IPS-15b (cell line): ENCODE data around the gene MYL5.
"Not testable (repeated sequence)": the region's sequence is repeated elsewhere in the genome, so short reads cannot be mapped to it uniquely, and the experiment has no call there.

Experiments used
- H3K27me3 ChIP-seq: one replicate; pipeline ENCODE4 v1.6.1; 2013; ENCODE audit warnings: low read length; ENCODE audit not compliant: control insufficient read depth, insufficient read depth
- H3K36me3 ChIP-seq: one replicate; pipeline ENCODE4 v1.6.1; 2013; ENCODE audit warnings: low read length; ENCODE audit not compliant: control insufficient read depth, insufficient read depth
- H3K4me1 ChIP-seq: one replicate; pipeline ENCODE4 v1.6.1; 2013; ENCODE audit warnings: mild to moderate bottlenecking, low read length; ENCODE audit not compliant: control insufficient read depth, insufficient read depth
- H3K4me3 ChIP-seq: one replicate; pipeline ENCODE4 v1.5.1; 2013; ENCODE audit warnings: low read depth, low read length
- H3K9ac ChIP-seq: one replicate; pipeline ENCODE4 v1.6.1; 2013; ENCODE audit warnings: low read depth, mild to moderate bottlenecking, low read length
- H3K9me3 ChIP-seq: one replicate; pipeline ENCODE4 v1.6.1; 2013; ENCODE audit warnings: mild to moderate bottlenecking, low read length; ENCODE audit not compliant: control insufficient read depth, insufficient read depth

MYL5 gene

DNA sequence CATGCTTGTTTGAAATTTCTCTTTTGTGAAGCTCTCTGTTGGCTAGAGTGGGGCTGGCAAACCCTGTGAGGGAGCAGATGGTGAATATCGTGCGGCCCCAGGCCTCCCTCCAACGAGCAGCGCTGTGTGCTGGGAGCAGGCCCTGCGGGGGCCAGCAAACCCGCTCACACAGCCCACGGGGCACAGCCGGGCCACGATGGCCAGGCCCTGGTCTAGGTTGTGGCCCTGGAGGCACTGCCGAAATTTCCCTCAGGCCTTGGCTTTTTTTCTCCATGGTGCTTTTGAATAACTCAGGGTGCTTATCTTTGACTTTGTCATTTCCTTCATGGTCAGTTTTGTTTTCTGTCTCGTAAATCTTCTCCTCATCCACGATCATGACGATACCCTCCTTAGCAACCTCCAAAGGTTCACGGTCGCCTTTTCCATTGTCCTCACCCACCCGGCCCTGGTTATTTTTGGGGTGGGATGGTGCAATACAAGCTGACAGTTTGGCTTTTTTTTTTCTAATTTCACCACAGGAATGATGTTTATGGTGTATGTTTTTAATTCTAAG, 52.0 kb downstream of the MYL5 start:
- Histone ChIP-seq H3K9ac (no peak overlapping the region), H3K36me3 (peaks cover 14% of the 10 kb centered on the region), H3K4me1 (no peaks in the 10 kb centered on the region), H3K27me3 (no peaks in the 10 kb centered on the region), H3K9me3 (no peaks in the 10 kb centered on the region), H3K4me3 (no peak overlapping the region)

DNA sequence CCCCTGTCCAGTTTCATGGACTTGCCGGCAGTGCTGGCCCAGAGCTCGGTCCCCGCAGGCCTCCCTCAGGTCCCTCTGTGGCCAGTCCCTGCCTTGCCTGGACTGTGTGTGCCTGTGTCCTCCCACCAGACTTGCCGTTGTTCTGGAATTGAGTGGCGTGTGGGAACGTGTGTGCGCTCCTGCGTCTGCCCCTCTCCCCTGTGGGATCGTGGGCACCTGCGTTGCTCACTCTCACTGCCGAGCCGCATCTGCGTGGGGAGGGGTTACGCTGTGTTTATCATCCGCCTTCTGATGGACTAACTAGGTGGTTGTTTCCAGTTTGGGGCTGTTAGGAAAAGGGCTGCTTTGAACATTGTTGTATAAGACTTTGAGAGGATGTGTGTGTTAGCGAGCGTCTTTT, 52.5 kb downstream of the MYL5 start:
- H3K9me3 ChIP-seq = no peaks in the 10 kb centered on the region
- no peaks in the 10 kb centered on the region for H3K4me1 ChIP-seq
- no peak overlapping the region for H3K9ac ChIP-seq
- no peaks in the 10 kb centered on the region for H3K27me3 ChIP-seq
- H3K4me3 ChIP-seq = no peak overlapping the region
- H3K36me3 ChIP-seq = peaks cover 13% of the 10 kb centered on the region

DNA sequence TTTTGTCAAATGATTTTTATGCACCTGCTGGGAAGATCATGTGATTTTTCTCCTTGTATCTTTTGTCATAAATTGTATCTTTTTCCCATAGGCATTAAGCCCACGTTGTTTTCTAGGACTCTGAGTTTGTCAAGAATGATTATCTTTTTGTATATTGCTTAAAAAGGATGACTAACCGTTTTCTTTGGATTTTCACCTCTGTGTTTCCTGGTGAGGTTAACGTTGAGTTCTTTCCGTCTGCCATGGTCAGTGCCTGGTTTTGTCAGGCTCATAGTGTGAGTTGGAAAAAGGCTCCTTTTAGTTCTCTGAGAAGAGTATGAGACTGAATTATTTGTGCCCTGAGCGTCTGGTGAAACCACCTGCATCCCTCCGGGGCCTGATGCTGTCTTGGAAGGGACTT, 53.2 kb downstream of the MYL5 start:
- Histone ChIP-seq H3K9me3 (no peaks in the 10 kb centered on the region), H3K4me3 (no peak overlapping the region), H3K9ac (no peak overlapping the region), H3K36me3 (peaks cover 14% of the 10 kb centered on the region), H3K27me3 (no peaks in the 10 kb centered on the region), H3K4me1 (no peaks in the 10 kb centered on the region)

DNA sequence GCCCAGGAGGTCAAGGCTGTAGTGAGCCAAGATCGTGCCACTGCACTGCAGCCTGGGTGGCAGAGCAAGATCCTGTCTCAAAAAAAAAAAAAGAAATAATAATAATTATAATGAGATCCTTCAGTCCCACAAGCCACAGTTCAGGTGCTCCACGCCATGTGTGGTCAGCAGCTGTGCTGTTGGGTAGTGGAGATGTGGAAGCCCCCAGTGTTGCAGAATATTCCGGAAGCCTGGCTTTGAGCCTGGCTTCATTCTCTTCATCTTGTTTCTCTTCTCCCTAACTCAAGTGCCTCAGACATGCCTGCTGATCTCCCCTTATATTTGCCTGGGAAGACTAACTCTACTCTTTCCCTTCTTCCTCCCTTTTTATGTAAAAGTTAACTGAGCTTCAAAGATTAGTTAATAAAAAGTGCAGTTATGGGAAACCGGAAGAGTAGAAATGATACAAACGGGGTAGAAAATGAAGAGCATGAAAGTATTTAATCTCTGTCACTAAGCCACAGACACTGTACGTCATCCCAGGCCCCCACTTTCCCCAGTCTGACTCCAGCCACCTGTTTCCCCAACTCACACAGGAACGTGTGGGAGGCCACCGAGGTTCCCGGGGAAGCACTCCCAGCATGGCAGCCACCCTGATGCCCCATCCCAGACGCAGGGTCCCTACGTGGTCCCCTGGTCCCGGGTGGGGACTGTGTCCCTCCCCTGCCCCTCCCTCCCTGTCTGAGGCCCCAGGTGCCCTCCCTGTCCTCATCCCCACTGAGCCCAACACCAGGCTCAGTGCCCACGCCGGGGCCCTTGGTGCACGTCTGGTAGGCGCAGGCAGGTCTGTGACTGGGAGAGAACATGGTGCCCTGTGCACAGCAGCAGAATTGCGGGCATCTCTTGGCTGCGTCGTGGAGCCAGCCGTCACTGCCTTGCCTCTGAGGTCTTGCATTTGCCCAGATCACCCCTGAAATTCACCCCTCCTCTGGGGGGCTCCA, 55.3 kb downstream of the MYL5 start:
- H3K27me3 ChIP-seq = no peaks in the 10 kb centered on the region
- no peaks in the 10 kb centered on the region for H3K4me1 ChIP-seq
- no peaks in the 10 kb centered on the region for H3K9me3 ChIP-seq
- H3K9ac ChIP-seq = no peak overlapping the region
- H3K36me3 ChIP-seq = peaks cover 23% of the 10 kb centered on the region
- no peak overlapping the region for H3K4me3 ChIP-seq

DNA sequence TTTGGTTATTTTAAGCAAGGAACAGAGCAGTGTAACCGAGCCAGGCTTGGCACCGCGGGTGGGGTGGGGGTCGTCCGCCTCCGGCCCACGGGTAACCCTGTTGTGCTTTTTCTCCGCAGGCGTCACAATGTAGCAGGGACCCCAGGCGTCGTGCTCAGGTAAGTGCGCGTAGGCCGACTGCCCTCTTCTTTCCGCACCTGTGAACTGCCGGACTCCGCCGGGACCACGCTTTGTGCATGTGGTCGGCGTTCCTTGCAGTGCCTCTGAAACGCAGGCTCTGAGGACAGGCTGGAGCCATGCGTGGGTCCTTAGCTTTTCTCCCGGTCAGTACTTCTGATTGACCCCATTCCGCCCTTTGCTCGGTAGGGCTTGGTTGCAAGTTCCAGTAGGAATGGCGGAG, 56.2 kb downstream of the MYL5 start:
- H3K36me3 ChIP-seq = peaks cover 31% of the 10 kb centered on the region
- H3K4me1 ChIP-seq = no peaks in the 10 kb centered on the region
- H3K4me3 ChIP-seq = no peak overlapping the region
- no peaks in the 10 kb centered on the region for H3K9me3 ChIP-seq
- H3K27me3 ChIP-seq = no peaks in the 10 kb centered on the region
- no peak overlapping the region for H3K9ac ChIP-seq

DNA sequence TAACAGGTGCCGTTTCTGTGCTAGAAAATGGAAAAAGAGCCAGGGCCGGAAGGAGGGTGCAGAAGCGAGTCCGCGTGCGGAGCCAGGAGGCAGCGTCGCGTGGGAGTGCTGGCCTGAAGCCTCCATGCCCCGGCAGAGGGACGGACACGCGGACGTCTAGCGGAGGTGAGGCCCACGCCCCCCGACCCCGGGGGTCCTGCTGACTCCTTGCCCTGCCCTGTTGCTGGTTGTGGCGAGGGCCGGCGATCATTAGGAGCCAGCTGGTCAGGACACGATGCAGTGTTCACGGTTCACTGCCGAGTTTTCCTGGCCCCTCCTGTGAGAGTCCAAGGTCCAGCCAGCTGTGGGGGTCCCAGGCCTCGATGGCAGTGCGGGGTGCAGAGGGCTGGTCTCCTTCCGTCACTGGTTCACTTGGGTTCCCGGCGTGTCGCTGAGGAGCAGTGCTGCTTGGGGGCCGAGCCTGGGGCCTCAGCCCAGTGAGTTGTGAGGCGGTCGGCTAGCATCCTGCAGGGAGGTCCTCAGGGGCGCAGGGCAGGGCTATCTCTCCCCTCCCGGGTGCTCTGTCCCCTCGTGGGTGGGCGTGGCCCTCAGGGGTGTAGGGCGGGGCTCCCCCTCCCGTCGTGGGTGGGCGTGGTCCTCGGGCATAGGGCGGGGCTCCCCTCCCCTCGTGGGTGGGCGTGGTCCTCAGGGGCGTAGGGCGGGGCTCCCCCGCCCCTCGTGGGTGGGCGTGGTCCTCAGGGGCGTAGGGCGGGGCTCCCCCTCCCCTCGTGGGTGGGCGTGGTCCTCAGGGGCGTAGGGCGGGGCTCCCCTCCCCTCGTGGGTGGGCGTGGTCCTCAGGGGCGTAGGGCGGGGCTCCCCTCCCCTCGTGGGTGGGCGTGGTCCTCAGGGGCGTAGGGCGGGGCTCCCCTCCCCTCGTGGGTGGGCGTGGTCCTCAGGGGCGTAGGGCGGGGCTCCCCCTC, 56.9 kb downstream of the MYL5 start:
- H3K27me3 ChIP-seq, H3K9ac ChIP-seq, H3K4me3 ChIP-seq, H3K9me3 ChIP-seq, H3K4me1 ChIP-seq: not testable (repeated sequence)
- peaks cover 31% of the 10 kb centered on the region for H3K36me3 ChIP-seq
